SJSA1 (cell line): ENCODE data around the gene YOD1. TPM values are rescaled to one million over a fixed set of nuclear protein-coding genes. Genes with fewer than 3 reads are reported as not detected.

Experiments used
- DNase-seq, 2 experiments: peaks; one replicate each; pipeline ENCODE4 v3.0.0-alpha.2; 2015 to 2020; ENCODE audit warnings: low spot score in 2 of 2, low read depth in 1 of 2
- H3K27ac ChIP-seq: fragments of 250-450 bp; sonication (Bioruptor Pico); 2 replicates; pipeline ENCODE4 v1.5.1; 2020; ENCODE audit warnings: mild to moderate bottlenecking, moderate library complexity
- H3K27me3 ChIP-seq: fragments of 250-450 bp; sonication (Bioruptor Pico); replicated peaks from 2 replicates; pipeline ENCODE4 v1.5.1; 2020; ENCODE audit warnings: mild to moderate bottlenecking, moderate library complexity
- H3K36me3 ChIP-seq: fragments of 250-450 bp; sonication (Bioruptor Pico); 2 replicates; pipeline ENCODE4 v1.5.1; 2020; ENCODE audit warnings: mild to moderate bottlenecking
- H3K4me1 ChIP-seq: fragments of 250-450 bp; sonication (Bioruptor Pico); replicated peaks from 2 replicates; pipeline ENCODE4 v1.6.1; 2021; ENCODE audit warnings: mild to moderate bottlenecking
- H3K4me3 ChIP-seq: fragments of 250-450 bp; sonication (Bioruptor Pico); 2 replicates; pipeline ENCODE4 v1.5.1; 2020; ENCODE audit warnings: mild to moderate bottlenecking
- H3K9me3 ChIP-seq: fragments of 250-450 bp; sonication (Bioruptor Pico); replicated peaks from 2 replicates; pipeline ENCODE4 v1.5.1; 2020; ENCODE audit warnings: mild to moderate bottlenecking
- total RNA-seq: library from RNA; depleted of rRNA; stranded (reverse); fragments of >200 nt; shearing (Covaris generic); gene quantifications from 2 replicates; pipeline ENCODE4 v1.2.3, GENCODE V29; 2014

YOD1 gene
- total RNA-seq, 1 experiment from 2014 or later = 9.9 TPM

- peaks cover 24% of the 10 kb centered on the region for H3K4me1 ChIP-seq
- H3K27me3 ChIP-seq = no peaks in the 10 kb centered on the region; the same call in 1 of the 2 replicates
- no peaks in the 10 kb centered on the region for H3K9me3 ChIP-seq
- H3K4me3 ChIP-seq = no peak within 1 kb of the TSS
- H3K27ac ChIP-seq = no peak within 1 kb of the TSS
- no peaks in the 10 kb centered on the region for H3K36me3 ChIP-seq
- no peak for DNase-seq
These were observed 18.4 kb downstream of the YOD1 start, which contains the start of gene C1orf116 for GRCh38 chr1:207032528-207033017. Gene C1orf116 (minus strand): TSS chr1:207032756. CDS start chr1:207027598, 5,158 bp downstream.

- Histone ChIP-seq H3K36me3 (no peaks in the 10 kb centered on the region), H3K27me3 (no peaks in the 10 kb centered on the region; the same call in 1 of the 2 replicates), H3K9me3 (no peaks in the 10 kb centered on the region), H3K4me1 (peaks cover 32% of the 10 kb centered on the region), H3K4me3 (no peak overlapping the region), H3K27ac (no peak overlapping the region)
- DNase-seq = no peak
These were observed 19.3 kb downstream of the YOD1 start for GRCh38 chr1:207031632-207032264.

- H3K36me3 ChIP-seq = no peaks in the 10 kb centered on the region
- H3K4me3 ChIP-seq = no peak overlapping the region
- DNase-seq = no peak
- H3K27ac ChIP-seq = no peak overlapping the region
- H3K27me3 ChIP-seq = no peaks in the 10 kb centered on the region; the same call in 1 of the 2 replicates
- no peaks in the 10 kb centered on the region for H3K9me3 ChIP-seq
- H3K4me1 ChIP-seq = peaks cover 35% of the 10 kb centered on the region
These were observed 20.0 kb downstream of the YOD1 start for GRCh38 chr1:207031016-207031415.

GRCh38 chr1:207030522-207031009 is 20.4 kb downstream of the YOD1 start:
- Histone ChIP-seq H3K9me3 (no peaks in the 10 kb centered on the region), H3K4me1 (peaks cover 39% of the 10 kb centered on the region), H3K4me3 (no peak overlapping the region), H3K36me3 (no peaks in the 10 kb centered on the region), H3K27ac (no peak overlapping the region), H3K27me3 (no peaks in the 10 kb centered on the region; the same call in 1 of the 2 replicates)
- DNase-seq = no peak

- no peaks in the 10 kb centered on the region for H3K36me3 ChIP-seq
- peaks cover 40% of the 10 kb centered on the region for H3K4me1 ChIP-seq
- H3K27ac ChIP-seq = no peak overlapping the region
- no peaks in the 10 kb centered on the region for H3K9me3 ChIP-seq
- DNase-seq = no peak
- H3K4me3 ChIP-seq = no peak overlapping the region
- no peaks in the 10 kb centered on the region; the same call in 1 of the 2 replicates for H3K27me3 ChIP-seq
These were observed 21.1 kb downstream of the YOD1 start for GRCh38 chr1:207029701-207030521.

- DNase-seq = no peak
- H3K27ac ChIP-seq = no peak overlapping the region
- H3K4me1 ChIP-seq = peaks cover 42% of the 10 kb centered on the region
These were observed 21.9 kb downstream of the YOD1 start for GRCh38 chr1:207028884-207029650.

GRCh38 chr1:207027921-207028320 is 23.1 kb downstream of the YOD1 start:
- no peaks in the 10 kb centered on the region; the same call in 1 of the 2 replicates for H3K27me3 ChIP-seq
- no peak for DNase-seq

More at GRCh38 chr1:207028884-207029650, 21.9 kb downstream of the YOD1 start:
- Histone ChIP-seq H3K4me3 (no peak overlapping the region), H3K27me3 (no peaks in the 10 kb centered on the region; the same call in 1 of the 2 replicates), H3K36me3 (no peaks in the 10 kb centered on the region), H3K9me3 (no peaks in the 10 kb centered on the region)

GRCh38 chr1:207027206-207027777 is 23.7 kb downstream of the YOD1 start:
- Histone ChIP-seq H3K36me3 (no peaks in the 10 kb centered on the region), H3K9me3 (no peaks in the 10 kb centered on the region), H3K4me3 (no peak overlapping the region), H3K27ac (peak overlapping the region; percentile 24; the same call in 1 of the 2 replicates), H3K27me3 (no peaks in the 10 kb centered on the region), H3K4me1 (peaks cover 42% of the 10 kb centered on the region)
- peak; percentile 60 to 64 for DNase-seq

More at GRCh38 chr1:207027921-207028320, 23.1 kb downstream of the YOD1 start:
- H3K9me3 ChIP-seq = no peaks in the 10 kb centered on the region
- no peaks in the 10 kb centered on the region for H3K36me3 ChIP-seq
- no peak overlapping the region for H3K27ac ChIP-seq
- H3K4me3 ChIP-seq = no peak overlapping the region
- peaks cover 42% of the 10 kb centered on the region for H3K4me1 ChIP-seq

GRCh38 chr1:207026104-207026534 is 24.9 kb downstream of the YOD1 start:
- no peak for DNase-seq
- Histone ChIP-seq H3K4me1 (peaks cover 48% of the 10 kb centered on the region), H3K9me3 (no peaks in the 10 kb centered on the region), H3K27me3 (no peaks in the 10 kb centered on the region), H3K27ac (0 out of 2 replicates have a peak overlapping the region, but pooled peaks have one; percentile 7), H3K4me3 (no peak overlapping the region), H3K36me3 (no peaks in the 10 kb centered on the region)

GRCh38 chr1:207025146-207025880 is 25.7 kb downstream of the YOD1 start:
- Histone ChIP-seq H3K36me3 (no peaks in the 10 kb centered on the region), H3K27ac (no peak overlapping the region), H3K4me1 (peaks cover 55% of the 10 kb centered on the region), H3K27me3 (no peaks in the 10 kb centered on the region), H3K4me3 (no peak overlapping the region), H3K9me3 (no peaks in the 10 kb centered on the region)
- no peak for DNase-seq

- H3K36me3 ChIP-seq = no peaks in the 10 kb centered on the region
- H3K27me3 ChIP-seq = no peaks in the 10 kb centered on the region
- no peak overlapping the region for H3K4me3 ChIP-seq
- no peak for DNase-seq
- no peak overlapping the region for H3K27ac ChIP-seq
- H3K9me3 ChIP-seq = no peaks in the 10 kb centered on the region
- peaks cover 49% of the 10 kb centered on the region for H3K4me1 ChIP-seq
These were observed 26.5 kb downstream of the YOD1 start for GRCh38 chr1:207024202-207025145.
